MM.1S (cell line): ENCODE results near the gene RNF112.

Experiments
- DNase-seq: peaks from one replicate; pipeline ENCODE4 v3.0.0-alpha.2; 2015
- H2AFZ ChIP-seq: fragments of 300-600 bp; sonication (generic); 2 replicates; pipeline ENCODE4 v1.6.0; 2016; ENCODE audit warnings: antibody characterized with exemption, low read length
- H3F3A ChIP-seq: fragments of 300-600 bp; sonication (generic); 2 replicates; pipeline ENCODE4 v1.6.1; 2016; ENCODE audit warnings: mild to moderate bottlenecking, antibody characterized with exemption, low read length, moderate library complexity, mixed read lengths; ENCODE audit not compliant: insufficient read depth
- H3K27ac ChIP-seq: fragments of 300-600 bp; sonication (generic); 2 replicates; pipeline ENCODE4 v1.5.1; 2016; ENCODE audit warnings: mild to moderate bottlenecking, low read length
- H3K27me3 ChIP-seq: fragments of 300-600 bp; sonication (generic); replicated peaks from 2 replicates; pipeline ENCODE4 v1.6.0; 2016; ENCODE audit warnings: low read length; ENCODE audit not compliant: insufficient read depth
- H3K36me3 ChIP-seq: fragments of 300-600 bp; sonication (generic); replicated peaks from 2 replicates; pipeline ENCODE4 v1.6.1; 2016; ENCODE audit warnings: mild to moderate bottlenecking, low read length, mixed read lengths; ENCODE audit not compliant: insufficient read depth
- H3K4me1 ChIP-seq: fragments of 300-600 bp; sonication (generic); 2 replicates; pipeline ENCODE4 v1.6.1; 2016; ENCODE audit warnings: low read length, mixed read lengths
- H3K4me2 ChIP-seq: fragments of 300-600 bp; sonication (generic); 2 replicates; pipeline ENCODE4 v1.6.0; 2016; ENCODE audit warnings: low read depth, low read length
- H3K4me3 ChIP-seq: fragments of 300-600 bp; sonication (generic); 2 replicates; pipeline ENCODE4 v1.5.1; 2016; ENCODE audit warnings: low read length, mixed read lengths
- H3K79me2 ChIP-seq: fragments of 300-600 bp; sonication (generic); 2 replicates; pipeline ENCODE4 v1.6.1; 2016; ENCODE audit warnings: mixed run types, low read length, mixed read lengths
- H3K9ac ChIP-seq: fragments of 300-600 bp; sonication (generic); 2 replicates; pipeline ENCODE4 v1.6.1; 2016; ENCODE audit warnings: low read length, mixed read lengths
- H3K9me2 ChIP-seq: fragments of 300-600 bp; sonication (generic); replicated peaks from 2 replicates; pipeline ENCODE4 v1.6.1; 2016; ENCODE audit warnings: mild to moderate bottlenecking, low read length, mixed read lengths; ENCODE audit not compliant: insufficient read depth
- H3K9me3 ChIP-seq: fragments of 300-600 bp; sonication (generic); replicated peaks from 2 replicates; pipeline ENCODE4 v1.6.1; 2016; ENCODE audit warnings: mild to moderate bottlenecking, low read length, mixed read lengths; ENCODE audit not compliant: insufficient read depth
- H4K20me1 ChIP-seq: fragments of 300-600 bp; sonication (generic); 2 replicates; pipeline ENCODE4 v1.6.1; 2016; ENCODE audit warnings: mild to moderate bottlenecking, low read length, moderate library complexity, mixed read lengths; ENCODE audit not compliant: insufficient read depth
- CTCF ChIP-seq: fragments of 300-600 bp; sonication (generic); IDR thresholded peaks from 2 replicates; pipeline ENCODE4 v1.5.1; 2016; ENCODE audit warnings: antibody characterized with exemption, low read length, mixed read lengths
- EZH2 ChIP-seq: fragments of 300-600 bp; sonication (generic); optimal IDR thresholded peaks from 2 replicates; pipeline ENCODE3; 2017; ENCODE audit warnings: low read depth, mild to moderate bottlenecking, antibody characterized with exemption, low read length, mixed read lengths
- EZH2phosphoT487 ChIP-seq: fragments of 300-600 bp; sonication (generic); IDR thresholded peaks from 2 replicates; pipeline ENCODE4 v1.6.1; 2018; ENCODE audit warnings: antibody characterized with exemption, low read length

Gene RNF112

DNA sequence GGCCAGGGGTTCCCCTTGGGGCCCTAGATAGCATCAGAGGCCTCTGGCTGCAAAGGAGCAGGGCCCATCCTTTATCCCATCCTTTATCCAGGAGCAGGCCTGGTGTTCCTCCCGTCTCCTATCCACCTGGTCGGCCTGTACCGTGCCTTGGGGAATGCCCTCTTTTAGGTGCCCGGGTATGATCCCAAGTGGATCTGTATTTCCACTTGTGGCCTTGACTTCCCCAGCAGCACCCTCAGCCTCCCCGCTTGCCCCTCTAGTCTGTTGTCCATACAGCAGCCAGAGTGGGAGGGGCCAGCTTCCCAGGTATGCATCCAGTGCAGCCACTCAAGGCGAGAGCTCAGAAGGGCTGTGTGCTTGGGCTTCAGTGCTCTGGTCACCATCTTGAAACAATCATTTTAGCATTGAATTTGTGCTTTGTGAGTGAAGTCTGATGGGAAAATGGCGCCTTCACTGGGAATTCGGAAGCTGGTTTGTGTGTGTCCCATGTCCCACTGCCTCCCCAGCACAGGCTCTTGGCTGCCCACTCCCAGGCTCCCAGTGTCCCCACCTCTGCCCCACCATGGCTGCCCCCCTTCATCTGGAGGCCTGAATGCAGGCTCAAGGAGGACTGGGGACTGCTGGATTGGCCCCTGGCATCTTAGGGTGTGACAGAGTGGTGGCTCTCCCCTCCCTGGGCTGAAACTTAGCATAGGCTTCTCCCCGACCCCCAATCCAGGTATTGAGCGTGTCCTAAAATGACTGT lies 3.3 kb upstream of the RNF112 start:
- H3K4me2 ChIP-seq: no peak overlapping the region
- H3K9me3 ChIP-seq: no peaks in the 10 kb centered on the region
- no peaks in the 10 kb centered on the region for H3F3A ChIP-seq
- no peak overlapping the region for H3K4me3 ChIP-seq
- no peak overlapping the region for H3K27ac ChIP-seq
- no peak overlapping the region for H3K9ac ChIP-seq
- DNase-seq: no peak
- TF ChIP-seq EZH2phosphoT487 (no peak), CTCF (no peak), EZH2 (no peak)
- no peaks in the 10 kb centered on the region for H3K27me3 ChIP-seq
- no peaks in the 10 kb centered on the region for H3K36me3 ChIP-seq
- H4K20me1 ChIP-seq: no peaks in the 10 kb centered on the region
- no peak overlapping the region for H2AFZ ChIP-seq
- no peaks in the 10 kb centered on the region for H3K79me2 ChIP-seq
- no peaks in the 10 kb centered on the region for H3K9me2 ChIP-seq
- no peaks in the 10 kb centered on the region for H3K4me1 ChIP-seq

DNA sequence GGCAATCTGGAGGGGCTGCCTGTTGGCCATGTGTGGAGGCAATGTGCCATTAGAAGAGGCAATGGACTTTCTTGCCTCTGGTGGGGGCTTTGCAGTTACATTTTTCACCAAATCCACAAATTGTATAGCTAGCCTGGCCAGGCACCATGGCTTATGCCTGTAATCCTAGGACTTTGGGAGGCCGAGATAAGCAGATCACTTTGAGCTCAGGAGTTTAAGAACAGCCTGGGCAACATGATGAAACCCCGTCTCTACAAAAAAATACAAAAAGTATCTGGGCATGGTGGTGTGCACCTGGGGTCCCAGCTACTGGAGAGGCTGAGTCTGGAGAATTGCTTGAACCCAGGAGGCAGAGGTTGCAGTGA lies 2.7 kb upstream of the RNF112 start:
- no peaks in the 10 kb centered on the region for H3K9me3 ChIP-seq
- no peaks in the 10 kb centered on the region for H3K36me3 ChIP-seq
- no peak for TF ChIP-seq EZH2phosphoT487
- no peak for TF ChIP-seq CTCF
- TF ChIP-seq EZH2: no peak
- no peaks in the 10 kb centered on the region for H3K9me2 ChIP-seq
- H3K79me2 ChIP-seq: no peaks in the 10 kb centered on the region
- no peak overlapping the region for H3K27ac ChIP-seq
- H3K27me3 ChIP-seq: no peaks in the 10 kb centered on the region
- H3K4me1 ChIP-seq: no peaks in the 10 kb centered on the region
- H3K9ac ChIP-seq: no peak overlapping the region
- DNase-seq: no peak
- no peak overlapping the region for H3K4me2 ChIP-seq
- H4K20me1 ChIP-seq: no peaks in the 10 kb centered on the region
- H3F3A ChIP-seq: no peaks in the 10 kb centered on the region
- no peak overlapping the region for H2AFZ ChIP-seq
- no peak overlapping the region for H3K4me3 ChIP-seq

DNA sequence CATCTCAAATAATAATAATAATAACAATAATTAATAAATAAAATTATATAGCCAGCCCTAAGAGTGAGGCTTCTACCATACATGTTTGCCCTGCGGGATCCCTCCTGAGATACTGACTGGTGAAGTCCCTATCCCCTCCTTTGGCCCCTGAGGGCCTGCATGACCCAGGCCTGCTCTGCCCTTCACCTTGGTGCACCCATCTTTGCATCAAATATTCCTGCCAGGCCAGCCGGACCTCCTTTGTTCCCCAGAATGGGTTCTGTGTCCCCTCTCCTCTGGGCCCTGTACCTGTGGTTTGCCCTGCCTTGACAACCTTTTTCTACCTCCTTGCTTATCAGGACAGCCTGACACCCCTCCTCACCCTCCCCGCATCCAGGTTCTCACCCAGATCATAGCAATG lies 2.0 kb upstream of the RNF112 start:
- H3K9me3 ChIP-seq: no peaks in the 10 kb centered on the region
- no peak overlapping the region for H3K4me3 ChIP-seq
- no peaks in the 10 kb centered on the region for H3K36me3 ChIP-seq
- H4K20me1 ChIP-seq: no peaks in the 10 kb centered on the region
- TF ChIP-seq EZH2phosphoT487 (no peak), EZH2 (no peak), CTCF (no peak)
- H3K9ac ChIP-seq: no peak overlapping the region
- no peaks in the 10 kb centered on the region for H3K4me1 ChIP-seq
- DNase-seq: no peak
- H3K4me2 ChIP-seq: no peak overlapping the region
- no peak overlapping the region for H2AFZ ChIP-seq
- no peaks in the 10 kb centered on the region for H3K27me3 ChIP-seq
- no peaks in the 10 kb centered on the region for H3K79me2 ChIP-seq
- H3K9me2 ChIP-seq: no peaks in the 10 kb centered on the region
- no peak overlapping the region for H3K27ac ChIP-seq
- H3F3A ChIP-seq: no peaks in the 10 kb centered on the region
